ENCODE results near the gene ANO9.

GRCh38 chr11:413120-414081 lies 28.4 kb downstream of the ANO9 start:
- TF ChIP-seq, protein P1, sequence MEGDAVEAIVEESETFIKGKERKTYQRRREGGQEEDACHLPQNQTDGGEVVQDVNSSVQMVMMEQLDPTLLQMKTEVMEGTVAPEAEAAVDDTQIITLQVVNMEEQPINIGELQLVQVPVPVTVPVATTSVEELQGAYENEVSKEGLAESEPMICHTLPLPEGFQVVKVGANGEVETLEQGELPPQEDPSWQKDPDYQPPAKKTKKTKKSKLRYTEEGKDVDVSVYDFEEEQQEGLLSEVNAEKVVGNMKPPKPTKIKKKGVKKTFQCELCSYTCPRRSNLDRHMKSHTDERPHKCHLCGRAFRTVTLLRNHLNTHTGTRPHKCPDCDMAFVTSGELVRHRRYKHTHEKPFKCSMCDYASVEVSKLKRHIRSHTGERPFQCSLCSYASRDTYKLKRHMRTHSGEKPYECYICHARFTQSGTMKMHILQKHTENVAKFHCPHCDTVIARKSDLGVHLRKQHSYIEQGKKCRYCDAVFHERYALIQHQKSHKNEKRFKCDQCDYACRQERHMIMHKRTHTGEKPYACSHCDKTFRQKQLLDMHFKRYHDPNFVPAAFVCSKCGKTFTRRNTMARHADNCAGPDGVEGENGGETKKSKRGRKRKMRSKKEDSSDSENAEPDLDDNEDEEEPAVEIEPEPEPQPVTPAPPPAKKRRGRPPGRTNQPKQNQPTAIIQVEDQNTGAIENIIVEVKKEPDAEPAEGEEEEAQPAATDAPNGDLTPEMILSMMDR (IDR thresholded peaks at IDR 0.05; ENCODE audit: low read length), result no peak
- TF ChIP-seq EZH2 (optimal IDR thresholded peaks at IDR 0.05; ENCODE audit: low read depth, low read length) (no peak), EZH2phosphoT487 (IDR thresholded peaks at IDR 0.05; ENCODE audit: low read length) (no peak)
